PFSK-1 (cell line): ENCODE measurements around the gene RRP8.

Source experiments
- FOXP2 ChIP-seq: optimal IDR thresholded peaks from 2 replicates; pipeline ENCODE3; 2011; ENCODE audit warnings: borderline replicate concordance, control low read depth, inconsistent platforms; ENCODE audit not compliant: insufficient read depth; ENCODE audit errors: extremely low read length, extremely low read depth
- POLR2AphosphoS5 ChIP-seq: IDR thresholded peaks from 2 replicates; pipeline ENCODE4 v1.6.1; 2012; ENCODE audit warnings: low read depth, mild to moderate bottlenecking, control low read depth, low read length, moderate library complexity
- REST ChIP-seq, 2 experiments: IDR thresholded peaks; 2 replicates each; pipeline versions ENCODE4 v1.6.1 to v1.8.0; 2011 to 2012; ENCODE audit warnings: low read depth in 2 of 2, low read length in 2 of 2, control low read depth in 1 of 2, inconsistent platforms in 1 of 2, mild to moderate bottlenecking in 1 of 2, moderate library complexity in 1 of 2; ENCODE audit not compliant: insufficient read depth in 1 of 2
- SIN3A ChIP-seq: IDR thresholded peaks from 2 replicates; pipeline ENCODE4 v1.6.1; 2012; ENCODE audit warnings: mild to moderate bottlenecking, low read length, moderate library complexity, borderline replicate concordance; ENCODE audit not compliant: insufficient read depth
- TAF1 ChIP-seq: IDR thresholded peaks from 2 replicates; pipeline ENCODE4 v1.6.1; 2012; ENCODE audit warnings: low read length, control low read depth, borderline replicate concordance; ENCODE audit not compliant: insufficient read depth

The RRP8 gene

GRCh38 chr11:6571434-6572008, 31.9 kb downstream of the RRP8 start:
- TF ChIP-seq FOXP2 = no peak
- TF ChIP-seq POLR2AphosphoS5 = no peak
- no peak for TF ChIP-seq TAF1
- no peak for TF ChIP-seq SIN3A
- no peak for TF ChIP-seq REST (IDR thresholded peaks at IDR 0.05; ENCODE audit: insufficient read depth in 1 of 2, low read depth in 2 of 2, low read length in 2 of 2)

- TF ChIP-seq POLR2AphosphoS5 (no peak), REST (IDR thresholded peaks at IDR 0.05; ENCODE audit: insufficient read depth in 1 of 2, low read depth in 2 of 2, low read length in 2 of 2) (no peak), TAF1 (no peak), SIN3A (no peak), FOXP2 (no peak)
These were observed 32.6 kb downstream of the RRP8 start for GRCh38 chr11:6570691-6571427.

- no peak for TF ChIP-seq POLR2AphosphoS5
- TF ChIP-seq SIN3A = no peak
- TF ChIP-seq FOXP2 = no peak
- TF ChIP-seq REST (IDR thresholded peaks at IDR 0.05; ENCODE audit: insufficient read depth in 1 of 2, low read depth in 2 of 2, low read length in 2 of 2) = no peak
- TF ChIP-seq TAF1 = no peak
These were observed 33.7 kb downstream of the RRP8 start for GRCh38 chr11:6569706-6570105.

- TF ChIP-seq TAF1 = no peak
- no peak for TF ChIP-seq POLR2AphosphoS5
These were observed 35.1 kb downstream of the RRP8 start for GRCh38 chr11:6568191-6568918.

- no peak for TF ChIP-seq SIN3A
- TF ChIP-seq POLR2AphosphoS5 = no peak
- TF ChIP-seq TAF1 = no peak
- no peak for TF ChIP-seq REST (IDR thresholded peaks at IDR 0.05; ENCODE audit: insufficient read depth in 1 of 2, low read depth in 2 of 2, low read length in 2 of 2)
- no peak for TF ChIP-seq FOXP2
These were observed 36.1 kb downstream of the RRP8 start for GRCh38 chr11:6567371-6567745.
